Natural killer cell (primary cell): Measurements from ENCODE around the gene XAB2. TPM values are rescaled to one million over a fixed set of nuclear protein-coding genes. Genes with fewer than 3 reads are reported as not detected.

Experiments used
- ATAC-seq, 3 donors: fragments of 150-1000 bp in 2 of 3; fragments of 200-7000 bp in 1 of 3; cut with Tn5 transposase; 1 replicate in 1 of 3; 2 replicates in 2 of 3; pipeline ENCODE4 v1.10.0; 2021; ENCODE audit warnings: mild to moderate bottlenecking in 2 of 3, moderate library complexity in 2 of 3
- DNase-seq, 2 donors: peaks; one replicate each; pipeline versions ENCODE4 v3.0.0 to v3.0.0-alpha.2; 2013 to 2021; ENCODE audit warnings: mixed read lengths in 1 of 2
- H3K27ac ChIP-seq: one replicate; pipeline ENCODE4 v1.5.1; 2013; ENCODE audit warnings: mild to moderate bottlenecking, low read length
- H3K27me3 ChIP-seq: one replicate; pipeline ENCODE4 v1.6.1; 2013; ENCODE audit warnings: low read length; ENCODE audit not compliant: control insufficient read depth, insufficient read depth
- H3K36me3 ChIP-seq: one replicate; pipeline ENCODE4 v1.6.1; 2013; ENCODE audit warnings: low read length; ENCODE audit not compliant: control insufficient read depth, insufficient read depth
- H3K4me1 ChIP-seq: one replicate; pipeline ENCODE4 v1.6.1; 2013; ENCODE audit warnings: low read length; ENCODE audit not compliant: control insufficient read depth, insufficient read depth
- H3K4me3 ChIP-seq: one replicate; pipeline ENCODE4 v1.5.1; 2013; ENCODE audit warnings: low read length
- H3K9me3 ChIP-seq: one replicate; pipeline ENCODE4 v1.6.1; 2013; ENCODE audit warnings: low read length; ENCODE audit not compliant: control insufficient read depth, insufficient read depth
- H3K27ac Mint-ChIP-seq, 2 donors: one replicate each; pipeline ENCODE4 v1.8.0; 2022; ENCODE audit warnings: mild to moderate bottlenecking in 2 of 2, mixed read lengths in 2 of 2, moderate library complexity in 1 of 2
- H3K27me3 Mint-ChIP-seq, 2 donors: one replicate each; pipeline ENCODE4 v1.8.0; 2022; ENCODE audit warnings: low read depth in 2 of 2, mixed read lengths in 2 of 2
- H3K36me3 Mint-ChIP-seq: one replicate; pipeline ENCODE4 v1.8.0; 2022; ENCODE audit warnings: mixed read lengths
- H3K4me1 Mint-ChIP-seq, 2 donors: one replicate each; pipeline ENCODE4 v1.8.0; 2022; ENCODE audit warnings: mixed read lengths in 2 of 2
- H3K4me3 Mint-ChIP-seq: one replicate; pipeline ENCODE4 v1.8.0; 2022; ENCODE audit warnings: mild to moderate bottlenecking, moderate library complexity, mixed read lengths
- H3K9me3 Mint-ChIP-seq, 2 donors: one replicate each; pipeline ENCODE4 v1.8.0; 2022; ENCODE audit warnings: mixed read lengths in 2 of 2
- CTCF ChIP-seq: fragments of 200-600 bp; IDR thresholded peaks from one replicate; pipeline ENCODE4 v1.8.0; 2022; ENCODE audit warnings: antibody characterized with exemption
- WGBS: methylation state at CpG from one replicate; pipeline ENCODE4 v1.1.7; 2013; ENCODE audit warnings: missing lambda C conversion rate; ENCODE audit not compliant: insufficient coverage; 5-methylcytosine and 5-hydroxymethylcytosine counted together
- intact Hi-C: fragments of 100-400 bp; cut with micrococcal nuclease; formaldehyde crosslinking; loops from one replicate; pipeline ENCODE4 v1.14.2; 2022
- total RNA-seq, 4 donors: library from RNA; stranded (reverse); fragments of 120-200 nt in 1 of 4; gene quantifications; one replicate each; pipeline versions ENCODE4 v1.2.3 to v1.2.4, GENCODE V29; 2013 to 2022

The XAB2 gene
- total RNA-seq, 3 donors from 2014 or later (not counting 1 experiment from before 2014, with no cell fraction given): 60.2 to 70.8 (median 67.7) TPM

GRCh38 chr19:7602935-7603497, 26.3 kb downstream of the XAB2 start:
- 89% methylated on average over 11 of the region's 11 CpGs for WGBS
- no peak for ATAC-seq
- Histone ChIP-seq H3K4me1 (no peaks in the 10 kb centered on the region), H3K27me3 (peaks cover 3% of the 10 kb centered on the region), H3K9me3 (peaks cover 4% of the 10 kb centered on the region), H3K27ac (no peak overlapping the region), H3K36me3 (no peaks in the 10 kb centered on the region), H3K4me3 (no peak overlapping the region)
- no peak for DNase-seq
- no peak for TF ChIP-seq CTCF
- intact Hi-C loops: no loop called here
- peaks cover 0 to 3% of the 10 kb centered on the region in 2 donors for H3K9me3 Mint-ChIP-seq
- H3K27me3 Mint-ChIP-seq: peaks cover 8 to 19% of the 10 kb centered on the region in 2 donors
- no peaks in the 10 kb centered on the region for H3K36me3 Mint-ChIP-seq
- H3K4me1 Mint-ChIP-seq: peaks cover 0 to 8% of the 10 kb centered on the region in 2 donors
- no peak overlapping the region for H3K27ac Mint-ChIP-seq
- no peak overlapping the region for H3K4me3 Mint-ChIP-seq

GRCh38 chr19:7602240-7602934, 27.0 kb downstream of the XAB2 start:
- DNase-seq: no peak

DNA sequence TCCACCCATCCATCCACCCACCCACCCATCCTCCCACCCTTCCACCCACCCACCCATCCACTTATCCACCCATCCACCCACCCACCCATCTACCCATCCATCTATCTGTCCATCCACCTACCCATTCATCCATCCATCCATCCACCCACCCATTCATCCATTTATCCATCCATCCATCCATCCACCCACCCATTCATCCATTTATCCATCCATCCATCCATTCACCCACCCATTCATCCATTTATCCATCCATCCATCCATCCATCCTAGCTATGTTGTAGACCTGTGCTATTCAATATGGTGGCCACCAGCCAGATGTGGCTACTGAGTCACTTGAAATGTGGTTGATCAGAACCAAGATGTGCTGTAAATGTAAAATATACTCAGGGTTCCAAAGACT, 28.6 kb downstream of the XAB2 start:
- TF ChIP-seq CTCF: no peak
- Mint-ChIP-seq H3K4me3 (no peak overlapping the region), H3K4me1 (peaks cover 0 to 11% of the 10 kb centered on the region in 2 donors), H3K36me3 (no peaks in the 10 kb centered on the region), H3K27me3 (peaks cover 18 to 33% of the 10 kb centered on the region in 2 donors), H3K27ac (no peak overlapping the region), H3K9me3 (peaks cover 0 to 3% of the 10 kb centered on the region in 2 donors)
- intact Hi-C loops: no loop called here
- DNase-seq (no peak), ATAC-seq (no peak)
- Histone ChIP-seq H3K4me1 (peaks cover 6% of the 10 kb centered on the region), H3K36me3 (no peaks in the 10 kb centered on the region), H3K9me3 (peaks cover 3% of the 10 kb centered on the region), H3K4me3 (no peak overlapping the region), H3K27me3 (peaks cover 18% of the 10 kb centered on the region), H3K27ac (no peak overlapping the region)

More at GRCh38 chr19:7602240-7602934, 27.0 kb downstream of the XAB2 start:
- ATAC-seq: no peak
- intact Hi-C loops: no loop called here
- Mint-ChIP-seq H3K4me3 (no peak overlapping the region), H3K4me1 (peaks cover 0 to 8% of the 10 kb centered on the region in 2 donors), H3K27ac (no peak overlapping the region), H3K36me3 (no peaks in the 10 kb centered on the region), H3K27me3 (peaks cover 14 to 25% of the 10 kb centered on the region in 2 donors), H3K9me3 (peaks cover 0 to 3% of the 10 kb centered on the region in 2 donors)
- no peak for TF ChIP-seq CTCF
- Histone ChIP-seq H3K27me3 (peaks cover 8% of the 10 kb centered on the region), H3K27ac (no peak overlapping the region), H3K4me3 (no peak overlapping the region), H3K36me3 (no peaks in the 10 kb centered on the region), H3K4me1 (no peaks in the 10 kb centered on the region), H3K9me3 (peaks cover 4% of the 10 kb centered on the region)
- 61% methylated on average over 15 of the region's 15 CpGs for WGBS
